SU-DHL-6 (cell line): ENCODE results near the gene TUBA4B.

Experiments
- CTCF ChIP-seq: fragments of 200-600 bp; sonication (generic); IDR thresholded peaks from one replicate; pipeline ENCODE4 v1.5.1; 2017; ENCODE audit warnings: antibody characterized with exemption, mild to moderate bottlenecking, low read length, moderate library complexity; ENCODE audit not compliant: insufficient read depth, poor library complexity, severe bottlenecking
- EZH2phosphoT487 ChIP-seq: fragments of 200-600 bp; sonication (generic), shearing (Covaris generic); conservative IDR thresholded peaks from 2 replicates; pipeline ENCODE4 v1.6.1; 2018; ENCODE audit warnings: mild to moderate bottlenecking, antibody characterized with exemption, low read length, moderate library complexity, mixed read lengths

- no peak for TF ChIP-seq CTCF
- no peak for TF ChIP-seq EZH2phosphoT487
Observed at GRCh38 chr2:219213486-219214071, 39.5 kb upstream of the TUBA4B start.
